GM23338 (cell line): ENCODE measurements around the gene POU2AF3.

Source experiments
- CREB1 ChIP-seq: fragments of 250-450 bp; sonication (Bioruptor Pico); IDR thresholded peaks from 2 replicates; pipeline ENCODE4 v1.5.0; 2020; ENCODE audit warnings: low read depth, mild to moderate bottlenecking, moderate library complexity
- CTCF ChIP-seq, 2 experiments: fragments of 200-600 bp in 1 of 2; sonication (generic) in 1 of 2; conservative IDR thresholded peaks; 2 replicates each; pipeline versions ENCODE4 v1.5.1 to v1.6.1; 2016 to 2017; ENCODE audit warnings: antibody characterized with exemption in 2 of 2, low read depth in 2 of 2, mild to moderate bottlenecking in 2 of 2, moderate library complexity in 1 of 2
- ETS1 ChIP-seq: IDR thresholded peaks from 2 replicates; pipeline ENCODE4 v1.6.1; 2016; ENCODE audit warnings: antibody characterized with exemption
- EZH2 ChIP-seq: fragments of 200-600 bp; sonication (generic); IDR thresholded peaks from one replicate; pipeline ENCODE4 v1.8.0; 2017; ENCODE audit warnings: antibody characterized with exemption, mild to moderate bottlenecking, low read depth; ENCODE audit not compliant: unreplicated experiment
- EZH2phosphoT487 ChIP-seq: fragments of 200-600 bp; sonication (generic); IDR thresholded peaks from one replicate; pipeline ENCODE4 v1.8.1; 2018; ENCODE audit warnings: antibody characterized with exemption; ENCODE audit not compliant: unreplicated experiment
- JUNB ChIP-seq: IDR thresholded peaks from one replicate; pipeline ENCODE4 v1.6.1; 2016; ENCODE audit warnings: antibody characterized with exemption; ENCODE audit not compliant: unreplicated experiment
- NANOG ChIP-seq: IDR thresholded peaks from 2 replicates; pipeline ENCODE4 v1.6.1; 2016; ENCODE audit warnings: antibody characterized with exemption, borderline replicate concordance
- POLR2AphosphoS5 ChIP-seq: IDR thresholded peaks from 2 replicates; pipeline ENCODE4 v1.6.1; 2016; ENCODE audit warnings: antibody characterized with exemption, low read depth
- REST ChIP-seq: IDR thresholded peaks from one replicate; pipeline ENCODE4 v1.6.1; 2018; ENCODE audit warnings: antibody characterized with exemption; ENCODE audit not compliant: unreplicated experiment
- STAT1 ChIP-seq: IDR thresholded peaks from one replicate; pipeline ENCODE4 v1.6.1; 2016; ENCODE audit warnings: antibody characterized with exemption; ENCODE audit not compliant: unreplicated experiment
- ZNF331 ChIP-seq: fragments of 250-450 bp; sonication (Bioruptor Pico); IDR thresholded peaks from 2 replicates; pipeline ENCODE4 v1.5.0; 2020; ENCODE audit warnings: low read depth, mild to moderate bottlenecking, moderate library complexity

- TF ChIP-seq CTCF (conservative IDR thresholded peaks at IDR 0.05; ENCODE audit: low read depth in 2 of 2) (no peak), EZH2phosphoT487 (no peak), CREB1 (CRISPR knock-in tag) (no peak), POLR2AphosphoS5 (no peak), EZH2 (no peak), REST (no peak), JUNB (no peak), NANOG (no peak), ZNF331 (no peak), ETS1 (no peak), STAT1 (no peak)
Measured at GRCh38 chr11:111329306-111330204, 31.2 kb downstream of the POU2AF3 start.
